ENCODE measurements around the gene HAUS6.
"Not testable (repeated sequence)": the region's sequence is repeated elsewhere in the genome, so short reads cannot be mapped to it uniquely, and the experiment has no call there.

Gene HAUS6

DNA sequence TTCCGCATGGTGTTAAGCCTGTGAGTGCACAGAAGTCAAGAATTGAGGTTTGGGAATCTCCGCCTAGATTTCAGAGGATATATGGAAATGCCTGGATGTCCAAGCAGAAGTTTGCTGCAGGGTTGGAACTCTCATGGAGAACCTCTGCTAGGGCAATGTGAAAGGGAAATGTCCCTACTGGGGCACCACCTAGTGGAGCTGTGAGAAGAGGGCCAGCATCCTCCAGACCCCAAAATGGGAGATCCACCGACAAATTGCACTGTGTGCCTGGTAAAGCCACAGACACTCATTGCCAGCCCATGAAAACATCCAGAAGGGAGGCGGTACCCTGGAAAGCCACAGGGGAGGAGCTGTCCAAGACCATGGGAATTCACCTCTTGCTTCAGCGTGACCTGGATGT, 66.1 kb downstream of the HAUS6 start:
- no peak for DNase-seq

DNA sequence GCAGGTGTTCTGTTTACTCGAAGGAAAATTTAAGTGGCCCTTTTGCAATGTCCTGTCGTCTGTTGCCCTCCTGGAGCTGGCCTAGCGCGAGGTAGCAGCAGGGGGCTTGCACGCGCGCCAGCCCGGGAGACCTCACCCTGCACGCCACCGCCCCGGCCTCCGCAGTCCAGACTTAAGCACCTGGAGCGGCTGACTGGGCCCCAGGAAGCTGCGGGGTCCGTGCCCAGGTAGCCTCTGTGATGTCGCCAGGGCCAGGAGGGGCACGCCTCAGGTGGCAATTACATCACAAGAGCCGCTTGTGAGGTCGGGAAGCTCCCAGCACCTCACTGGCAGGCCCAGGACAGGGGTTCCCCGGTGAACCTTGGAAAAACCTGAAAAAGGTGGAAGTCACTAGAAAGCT, 69.7 kb downstream of the HAUS6 start, which contains the start of gene SAXO1:
SAXO1 (minus strand) TSS at position 195 of the 400 bp plus-strand sequence. CDS start 301 bp downstream, outside the sequence.
- no peak for DNase-seq

DNA sequence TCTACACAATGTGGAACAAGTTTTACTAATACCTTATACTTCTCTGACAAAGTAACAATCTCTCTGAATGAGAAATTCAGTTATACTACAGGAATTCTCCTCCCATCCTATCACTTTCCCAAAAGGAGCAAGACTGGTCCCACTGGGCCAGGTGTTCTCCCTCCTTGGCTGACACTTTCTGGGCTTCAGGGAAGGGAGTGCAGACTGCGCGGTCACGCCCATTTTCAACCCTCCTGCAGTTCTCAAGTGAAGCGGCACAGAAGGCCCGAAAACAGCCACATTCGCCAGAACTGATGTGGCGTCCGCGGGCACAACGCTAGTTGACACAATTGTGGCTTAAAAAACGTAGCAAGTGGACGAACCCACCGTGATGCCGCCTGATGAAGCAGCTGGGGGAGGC, 70.3 kb downstream of the HAUS6 start:
- no peak for DNase-seq

DNA sequence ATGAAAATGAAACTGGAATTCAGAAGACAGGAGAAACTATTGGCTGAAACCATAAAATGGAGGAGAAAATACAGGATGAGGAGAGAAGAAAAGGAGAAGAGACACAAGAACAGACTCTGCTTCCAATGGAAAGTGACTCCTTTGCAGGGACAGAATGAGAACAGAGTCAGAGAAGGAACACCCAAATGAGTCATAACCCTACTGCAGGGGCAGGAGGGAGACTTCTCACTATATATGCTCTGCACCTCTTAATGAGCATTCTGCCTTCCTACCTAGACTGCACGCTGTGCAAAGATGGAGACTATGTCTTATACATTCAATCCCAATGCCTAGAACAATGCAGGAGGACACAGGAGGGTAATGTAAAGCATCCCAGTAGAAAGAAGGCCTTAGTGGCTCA, 71.8 kb downstream of the HAUS6 start:
- no peak for DNase-seq

DNA sequence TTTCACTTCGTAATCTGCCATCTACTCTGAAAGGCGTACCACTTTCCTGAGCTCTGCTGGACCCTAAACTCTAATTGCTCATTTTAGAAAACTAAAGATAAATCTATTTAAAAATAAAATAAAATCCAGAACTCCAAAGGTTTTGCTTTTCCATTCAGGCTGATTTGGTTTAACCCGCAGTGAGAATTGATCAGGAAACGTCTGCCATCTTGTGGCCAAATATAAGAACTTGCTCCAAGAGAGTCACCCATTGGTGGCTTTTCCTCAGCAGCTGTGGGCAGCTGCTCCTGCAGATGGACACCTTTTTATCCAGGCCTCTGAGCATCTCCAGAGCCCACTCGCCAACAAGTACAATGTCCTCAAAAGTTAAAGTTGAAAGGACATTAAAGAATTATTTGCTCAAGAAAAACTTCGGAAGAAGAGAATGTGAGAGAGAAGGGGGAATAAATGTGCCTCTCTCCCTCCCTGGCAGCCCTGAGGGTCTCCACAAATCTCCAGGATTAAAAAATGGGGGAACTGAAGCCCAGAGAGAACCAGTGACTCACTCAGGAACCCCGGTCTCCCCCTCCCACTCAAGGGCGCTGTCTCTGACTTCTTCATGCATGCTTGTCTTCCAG, 73.8 kb downstream of the HAUS6 start:
- DNase-seq, result no peak

DNA sequence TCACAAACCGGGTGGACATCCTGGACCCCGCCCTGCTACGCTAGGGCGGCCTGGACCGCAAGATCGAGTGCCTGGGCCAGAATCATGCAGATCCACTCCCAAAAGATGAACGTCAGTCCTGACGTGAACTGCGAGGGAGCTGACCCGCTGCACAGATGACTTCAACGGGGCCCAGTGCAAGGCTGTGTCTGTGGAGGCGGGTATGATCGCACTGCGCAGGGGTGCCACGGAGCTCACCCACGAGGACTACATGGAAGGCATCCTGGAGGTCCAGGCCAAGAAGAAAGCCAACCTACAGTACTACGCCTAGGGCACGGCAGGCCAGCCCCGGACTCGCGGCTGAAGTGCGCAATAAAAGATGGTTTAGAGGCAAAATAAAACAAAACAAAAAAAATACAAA, 74.9 kb downstream of the HAUS6 start:
- no peak for DNase-seq

DNA sequence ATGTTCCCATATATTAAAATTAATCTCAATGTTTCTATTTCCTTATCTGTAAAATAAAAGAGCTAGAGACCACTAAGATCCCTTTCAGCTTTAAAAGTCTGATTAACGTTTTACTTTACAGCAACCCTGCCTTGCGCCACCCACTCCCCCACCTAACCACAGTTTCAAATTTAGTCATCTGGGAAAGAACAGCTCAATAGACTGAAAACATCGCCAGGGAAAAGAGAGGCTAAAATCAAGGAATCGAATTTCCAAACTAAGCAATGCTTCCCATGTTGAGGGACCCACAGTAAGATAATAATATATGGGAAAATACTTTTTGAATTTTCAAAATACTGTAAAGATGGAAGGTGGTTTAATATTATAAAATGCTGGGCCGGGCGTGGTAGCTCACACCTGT, 76.3 kb downstream of the HAUS6 start:
- DNase-seq, result no peak

DNA sequence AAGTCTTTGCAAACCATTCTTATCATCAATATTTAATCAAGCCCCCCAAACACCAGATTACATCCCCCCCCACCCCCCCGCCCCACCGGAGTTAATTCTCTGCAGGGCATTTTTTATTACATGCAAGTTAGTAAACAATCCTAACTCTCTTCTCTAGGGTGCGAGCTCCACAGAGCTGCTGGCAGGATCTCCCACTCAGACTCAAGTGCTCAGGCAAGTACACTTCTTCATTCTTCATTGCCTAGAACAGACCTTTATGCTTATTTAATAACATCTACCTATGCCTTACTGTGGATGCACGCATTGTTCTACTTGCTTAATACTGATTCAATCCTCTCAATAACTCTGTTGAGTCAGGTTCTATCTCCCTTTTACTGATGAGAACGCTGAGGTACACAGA, 79.6 kb downstream of the HAUS6 start:
- no peak for DNase-seq

DNA sequence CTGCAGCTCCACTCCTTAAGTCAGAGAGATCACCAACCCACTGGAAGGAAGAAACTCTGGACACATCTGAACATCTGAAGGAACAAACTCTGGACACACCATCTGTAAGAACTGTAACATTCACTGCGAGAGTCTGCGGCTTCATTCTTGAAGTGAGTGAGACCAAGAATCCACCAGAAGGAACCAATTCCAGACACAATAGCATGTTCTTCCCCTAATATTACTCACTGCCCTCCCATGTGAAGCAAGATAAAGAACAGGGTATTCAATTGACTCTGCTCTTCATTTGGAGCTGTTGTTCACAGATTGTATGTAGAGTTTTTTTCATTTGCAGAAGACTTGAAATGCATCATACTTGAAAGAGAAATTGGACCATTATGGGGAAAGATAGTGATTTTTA, 80.5 kb downstream of the HAUS6 start:
- no peak for DNase-seq

DNA sequence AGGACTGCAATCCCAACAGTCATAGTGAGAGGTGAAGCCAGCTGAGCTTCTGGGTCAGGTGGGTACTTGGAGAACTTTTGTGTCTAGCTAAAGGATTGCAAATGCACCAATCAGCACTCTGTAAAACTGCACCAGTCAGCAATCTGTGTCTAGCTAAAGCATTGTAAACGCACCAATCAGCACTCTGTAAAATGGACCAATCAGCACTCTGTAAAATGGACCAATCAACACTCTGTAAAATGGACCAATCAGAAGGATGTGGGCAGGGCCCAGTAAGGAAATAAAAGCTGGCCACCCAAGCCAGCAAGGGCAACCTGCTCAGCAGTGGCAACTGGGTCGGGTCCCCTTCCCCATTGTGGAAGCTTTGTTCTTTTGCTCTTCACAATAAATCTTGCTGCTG, 81.1 kb downstream of the HAUS6 start:
- not testable (repeated sequence) for DNase-seq

DNA sequence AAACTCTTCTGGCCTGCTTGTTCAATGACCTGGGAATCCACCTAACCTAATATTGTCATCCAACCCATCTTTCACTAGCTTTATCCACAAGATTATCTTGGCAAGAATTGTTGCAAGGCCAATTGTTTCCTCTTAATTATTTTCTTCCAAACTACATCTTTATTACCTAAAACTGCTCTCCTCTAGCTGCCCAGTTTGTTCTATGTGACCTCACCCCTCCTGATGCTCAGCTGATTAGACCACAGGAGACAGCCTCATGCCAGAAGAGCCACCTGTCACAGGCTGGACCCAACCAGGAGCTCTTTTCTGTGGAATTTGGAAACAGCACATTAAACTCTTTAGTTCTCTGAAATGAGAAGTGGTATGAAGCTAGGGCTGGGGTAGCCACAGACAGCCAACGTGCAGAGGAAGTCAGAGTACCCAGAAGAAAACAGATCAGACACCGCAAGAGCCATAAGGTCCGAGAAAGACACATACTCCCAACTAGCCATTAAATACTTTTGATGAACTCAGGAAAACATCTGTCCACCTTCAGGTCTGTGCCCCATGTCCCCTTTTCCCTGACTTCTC, 81.7 kb downstream of the HAUS6 start:
- peak; percentile 19 for DNase-seq

DNA sequence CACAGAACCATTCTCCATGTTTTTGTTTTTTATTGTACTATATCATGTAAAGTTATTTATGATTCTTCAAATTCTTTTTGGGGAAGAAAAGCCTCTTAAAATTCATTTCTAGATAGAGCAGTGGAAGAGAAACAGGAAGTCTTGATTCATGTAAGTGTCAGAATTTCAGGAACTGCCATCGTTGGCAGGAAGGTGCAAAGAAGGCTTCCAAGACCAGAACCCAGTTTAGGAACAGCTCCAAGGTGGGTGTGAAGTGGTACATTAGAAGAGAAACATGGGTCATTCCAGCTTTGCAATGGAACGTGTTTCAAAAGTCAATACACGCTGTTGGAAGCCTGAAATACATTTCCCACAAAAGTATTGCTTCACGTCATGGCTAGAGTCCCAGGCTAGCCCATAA, 84.5 kb downstream of the HAUS6 start:
- no peak for DNase-seq

DNA sequence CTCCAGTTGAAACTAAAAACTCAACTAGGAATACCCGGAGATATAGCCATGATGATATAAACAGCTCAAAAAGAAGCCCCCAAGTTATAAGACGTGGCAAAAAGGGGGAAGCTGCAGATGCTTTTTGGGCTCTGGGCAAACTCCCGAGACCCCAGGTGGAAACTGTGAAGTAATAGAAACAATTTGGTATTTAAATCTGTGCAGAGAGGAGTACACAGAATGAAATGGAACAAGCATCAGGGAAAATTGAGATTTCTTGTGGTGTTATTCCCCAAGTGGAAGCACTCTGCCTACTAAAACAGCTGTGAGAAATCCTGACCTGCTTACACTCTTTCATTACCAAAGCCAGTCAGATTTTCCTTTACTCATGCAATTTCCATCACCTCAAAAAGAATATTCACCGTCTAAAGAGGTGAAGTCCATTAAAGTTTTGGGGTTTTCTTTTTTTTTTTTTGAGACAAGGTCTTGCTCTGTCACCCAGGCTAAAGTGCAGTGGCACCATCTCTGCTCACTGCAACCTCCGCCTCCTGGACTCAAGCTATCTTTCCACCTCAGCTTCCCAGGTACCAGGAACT, 93.2 kb downstream of the HAUS6 start:
- no peak for DNase-seq
